Effector CD4-positive, alpha-beta T cell (primary cell): ENCODE measurements around the gene AMPD2.
"Not testable (repeated sequence)": the region's sequence is repeated elsewhere in the genome, so short reads cannot be mapped to it uniquely, and the experiment has no call there.

Experiments
- DNase-seq: peaks from one replicate; pipeline ENCODE4 v3.0.0-alpha.2; 2020

Gene AMPD2

GRCh38 chr1:109653306-109653705 is 33.7 kb downstream of the AMPD2 start:
- no peak for DNase-seq

- no peak for DNase-seq
These were observed 34.9 kb downstream of the AMPD2 start for GRCh38 chr1:109654519-109654918.

DNA sequence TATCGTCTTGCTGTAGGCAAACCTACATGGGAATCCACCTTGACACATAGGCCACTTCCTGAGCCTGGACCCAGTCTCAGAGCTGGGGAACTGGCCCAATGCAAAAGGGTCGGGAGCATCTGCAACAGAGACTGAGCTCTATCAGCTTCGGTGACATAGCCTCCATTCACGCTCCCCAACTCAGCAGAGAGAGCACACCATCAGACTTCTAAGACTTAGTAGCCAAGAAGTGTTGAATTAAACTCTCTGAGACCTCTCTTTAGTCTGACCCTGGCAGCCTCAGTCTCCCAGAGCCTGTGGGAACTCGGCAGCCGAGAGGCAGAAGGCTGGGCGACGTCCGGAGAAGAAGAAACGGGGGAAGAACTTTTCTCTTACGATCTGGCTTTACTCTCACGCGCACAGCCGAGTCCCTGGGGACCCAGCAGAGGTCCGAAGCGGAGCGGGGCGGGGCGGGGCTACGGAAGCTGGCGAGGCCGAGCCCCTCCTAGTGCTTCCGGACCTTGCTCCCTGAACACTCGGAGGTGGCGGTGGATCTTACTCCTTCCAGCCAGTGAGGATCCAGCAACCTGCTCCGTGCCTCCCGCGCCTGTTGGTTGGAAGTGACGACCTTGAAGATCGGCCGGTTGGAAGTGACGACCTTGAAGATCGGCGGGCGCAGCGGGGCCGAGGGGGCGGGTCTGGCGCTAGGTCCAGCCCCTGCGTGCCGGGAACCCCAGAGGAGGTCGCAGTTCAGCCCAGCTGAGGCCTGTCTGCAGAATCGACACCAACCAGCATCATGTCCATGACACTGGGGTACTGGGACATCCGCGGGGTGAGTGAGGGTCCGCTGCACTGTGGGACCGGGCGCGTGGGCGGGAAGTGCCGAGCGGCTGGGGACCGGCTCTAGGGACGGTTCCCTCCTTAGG is 36.2 kb downstream of the AMPD2 start, which contains the start of gene GSTM4:
Gene GSTM4 (plus strand): TSS at position 485 of the 905 bp plus-strand sequence. CDS start 291 bp downstream, at position 776.
- peak; percentile 42 for DNase-seq

DNA sequence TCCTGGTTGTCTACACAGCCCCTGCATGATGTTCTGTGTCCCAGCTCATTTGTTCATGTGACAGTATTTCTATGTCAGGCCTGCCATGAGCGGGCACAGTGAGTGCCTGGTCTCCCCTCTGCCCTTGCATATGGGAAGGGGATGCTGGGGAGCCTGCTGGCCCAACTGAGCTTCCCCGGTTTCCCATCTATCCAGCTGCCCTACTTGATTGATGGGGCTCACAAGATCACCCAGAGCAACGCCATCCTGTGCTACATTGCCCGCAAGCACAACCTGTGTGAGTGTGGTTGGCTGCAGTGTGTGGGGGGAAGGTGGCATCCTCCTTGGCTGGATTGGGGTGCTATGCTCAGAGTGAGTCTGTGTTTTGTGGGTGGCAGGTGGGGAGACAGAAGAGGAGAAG is 37.8 kb downstream of the AMPD2 start:
- DNase-seq = no peak

DNA sequence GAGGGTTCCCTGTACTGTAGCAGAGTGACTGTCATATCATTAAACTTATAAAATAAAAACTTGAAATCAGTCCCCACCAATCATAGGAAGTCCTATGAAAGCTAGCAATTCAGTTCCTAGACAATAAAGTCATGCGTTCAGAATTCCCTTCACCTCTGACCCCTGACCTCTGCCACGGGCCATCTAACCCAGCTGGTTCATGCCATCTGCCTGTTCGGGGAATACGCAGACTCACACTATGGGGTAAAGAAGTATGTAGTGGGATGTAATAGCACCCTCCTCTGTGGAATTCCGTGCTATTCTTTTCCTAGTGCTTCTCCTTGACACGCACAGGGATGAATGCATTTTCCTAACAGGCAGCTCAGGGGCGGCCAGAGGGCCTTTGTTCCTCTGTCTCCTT is 38.3 kb downstream of the AMPD2 start:
- DNase-seq = no peak

DNA sequence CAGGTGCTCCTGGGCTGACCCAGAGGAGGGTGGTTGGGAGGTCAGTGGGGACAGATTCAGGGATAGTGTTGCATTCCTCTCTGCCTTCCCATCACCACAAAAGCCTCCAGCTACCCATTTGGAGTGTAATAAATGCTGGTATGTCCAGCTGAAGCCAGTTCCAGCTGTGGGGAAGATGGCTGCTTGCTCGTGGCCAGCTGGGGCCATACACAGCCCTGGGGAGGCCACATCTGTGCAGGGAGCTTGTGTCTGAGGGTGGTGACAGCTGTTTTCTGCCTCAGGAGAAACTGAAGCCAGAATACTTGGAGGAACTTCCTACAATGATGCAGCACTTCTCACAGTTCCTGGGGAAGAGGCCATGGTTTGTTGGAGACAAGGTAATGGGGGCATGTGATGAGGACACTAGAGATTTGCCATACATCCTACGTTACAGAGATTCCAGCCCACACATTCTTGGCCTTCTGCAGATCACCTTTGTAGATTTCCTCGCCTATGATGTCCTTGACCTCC is 39.0 kb downstream of the AMPD2 start:
- DNase-seq = no peak

- DNase-seq = no peak
These were observed 39.5 kb downstream of the AMPD2 start for GRCh38 chr1:109659145-109659544.

DNA sequence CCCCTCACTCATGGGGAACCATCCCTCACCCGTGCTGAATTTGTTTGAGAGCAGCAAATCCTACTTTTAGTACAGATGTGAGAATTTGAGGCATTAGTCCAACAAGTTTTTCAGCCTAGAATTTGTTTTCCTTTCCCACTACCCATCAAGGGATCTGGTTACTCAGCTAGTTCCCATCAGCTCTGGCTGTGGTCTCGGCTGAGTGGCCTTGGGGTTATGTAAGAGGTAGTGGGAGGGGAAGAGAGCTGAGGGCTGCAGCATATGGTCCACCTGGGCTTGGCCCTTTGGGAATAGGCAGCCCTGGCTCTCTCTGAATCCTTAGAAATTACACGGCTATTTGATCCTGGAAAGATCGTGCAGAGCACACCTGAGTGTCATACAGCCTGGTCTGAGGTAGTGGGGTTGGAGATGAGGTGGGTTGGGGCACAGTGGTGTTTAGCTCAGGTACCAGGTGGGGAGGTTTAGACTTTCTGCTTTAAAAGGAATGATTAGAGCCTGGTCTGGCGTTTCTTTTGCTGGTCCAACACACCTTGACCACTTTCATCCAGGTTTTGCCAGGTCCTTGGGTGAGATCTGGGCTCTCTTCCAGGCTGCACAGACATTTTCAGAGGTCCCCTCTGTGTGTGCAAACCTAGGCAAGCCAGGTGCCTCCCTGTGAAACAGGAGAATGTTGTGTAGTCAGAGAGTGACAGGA is 40.5 kb downstream of the AMPD2 start:
- DNase-seq = no peak

DNA sequence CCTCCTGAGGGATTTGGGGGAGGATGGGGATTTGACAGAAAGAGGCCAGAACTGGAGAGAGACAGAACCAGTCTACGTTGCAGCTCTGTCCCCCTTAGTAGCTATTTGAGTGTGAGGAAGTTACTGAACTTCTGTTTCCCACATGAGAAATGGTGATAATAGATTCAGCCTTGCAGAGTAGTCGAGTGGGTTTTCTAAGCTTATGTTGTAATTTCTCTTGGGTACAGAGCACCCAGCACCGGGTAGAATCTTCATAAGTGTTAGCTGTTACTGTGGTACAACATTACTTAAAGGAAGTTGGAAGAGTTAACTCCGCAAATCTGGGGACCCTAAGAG is 41.0 kb downstream of the AMPD2 start:
- not testable (repeated sequence) for DNase-seq

DNA sequence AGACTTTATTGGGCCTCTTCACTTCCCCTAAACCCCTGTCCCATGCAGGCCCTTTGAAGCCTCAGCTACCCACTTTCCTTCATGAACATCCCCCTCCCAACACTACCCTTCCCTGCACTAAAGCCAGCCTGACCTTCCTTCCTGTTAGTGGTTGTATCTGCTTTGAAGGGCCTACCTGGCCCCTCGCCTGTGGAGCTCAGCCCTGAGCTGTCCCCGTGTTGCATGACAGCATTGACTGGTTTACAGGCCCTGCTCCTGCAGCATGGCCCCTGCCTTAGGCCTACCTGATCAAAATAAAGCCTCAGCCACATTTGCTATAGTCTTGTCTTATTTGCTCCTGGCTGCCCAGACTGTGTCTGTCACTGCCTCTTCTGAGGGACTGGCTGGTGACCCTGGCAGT is 41.8 kb downstream of the AMPD2 start:
- no peak for DNase-seq

DNA sequence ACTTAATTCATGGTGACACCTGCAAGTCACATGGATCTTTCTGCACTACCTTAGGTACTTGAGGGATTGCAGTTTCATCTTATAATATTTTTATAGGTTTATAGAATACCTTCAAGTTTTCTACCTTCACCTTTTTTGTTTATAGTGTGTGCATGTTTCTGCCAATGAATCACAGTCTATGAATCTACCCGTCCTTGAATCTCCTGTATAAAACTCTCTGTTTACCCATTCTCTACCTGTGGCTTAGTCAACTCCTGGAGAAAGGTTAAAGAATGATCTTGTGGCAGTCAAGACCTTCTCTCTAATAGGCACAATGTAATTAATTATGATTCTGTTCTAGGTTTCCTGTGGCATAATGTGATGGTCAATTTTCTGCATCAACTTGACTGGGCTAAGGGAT is 45.0 kb downstream of the AMPD2 start:
- DNase-seq = no peak

DNA sequence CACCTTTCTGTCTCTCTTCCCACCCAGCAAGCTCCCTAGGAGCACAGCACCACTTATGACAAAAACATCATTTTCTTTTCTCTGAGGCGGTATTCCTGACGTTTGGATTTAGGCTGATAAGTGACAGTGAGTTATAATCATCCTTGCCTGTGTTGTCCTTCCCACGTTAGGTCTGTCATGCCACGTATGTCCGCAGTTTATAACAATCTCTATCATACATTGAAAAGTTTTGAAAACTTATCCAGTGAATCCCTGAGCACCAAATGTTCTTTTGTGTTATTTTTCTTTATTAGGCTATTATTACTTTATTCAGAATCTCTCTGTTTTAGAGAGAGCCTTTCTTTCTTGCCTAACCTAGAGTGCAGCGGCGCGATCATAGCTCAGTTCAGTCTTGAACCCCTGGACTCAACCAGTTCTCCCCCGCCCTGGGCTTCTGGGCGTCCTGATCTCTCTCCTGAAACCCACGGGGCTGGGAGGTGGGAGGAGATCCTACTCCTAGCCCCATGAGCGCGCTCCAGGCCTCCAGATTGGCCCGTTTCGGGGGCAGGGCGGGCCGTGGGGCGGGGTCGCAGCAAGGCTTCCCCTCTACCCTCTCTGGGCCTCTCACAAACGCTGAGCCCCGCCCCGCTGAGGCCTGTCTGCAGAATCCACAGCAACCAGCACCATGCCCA is 48.0 kb downstream of the AMPD2 start, which contains the start of gene GSTM2:
Gene GSTM2 (plus strand): TSS at position 606 of the 671 bp plus-strand sequence. CDS start 59 bp downstream, at position 665.
- peak; percentile 65 for DNase-seq

DNA sequence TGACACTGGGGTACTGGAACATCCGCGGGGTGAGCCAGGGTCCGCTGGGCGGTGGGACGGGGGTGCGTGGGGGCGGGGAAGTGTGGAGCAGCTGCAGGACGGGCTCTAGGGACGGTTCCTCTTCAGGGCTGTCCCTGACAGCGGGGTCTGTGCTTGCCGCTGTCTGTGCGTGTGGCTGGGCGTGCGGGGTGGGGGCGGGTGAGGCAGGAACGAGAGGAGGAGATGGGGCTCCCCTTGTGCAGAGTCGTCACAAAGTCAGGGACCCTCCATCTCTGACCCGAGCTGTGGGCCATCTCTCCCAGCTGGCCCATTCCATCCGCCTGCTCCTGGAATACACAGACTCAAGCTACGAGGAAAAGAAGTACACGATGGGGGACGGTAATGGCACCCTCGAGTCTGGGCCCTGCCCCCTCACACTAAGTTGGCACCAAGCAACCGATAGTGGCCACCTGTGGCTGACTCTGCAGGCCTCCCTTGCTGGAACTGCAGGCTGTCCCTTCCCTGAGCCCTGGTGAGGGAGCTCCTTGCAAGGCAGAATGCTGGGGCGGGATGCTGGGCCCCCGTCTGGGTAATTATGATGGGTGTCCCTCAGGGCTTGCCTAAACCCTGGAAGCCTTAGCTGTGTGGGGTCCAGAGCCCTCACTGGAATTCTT is 48.6 kb downstream of the AMPD2 start:
- no peak for DNase-seq

GRCh38 chr1:109669246-109669948 is 49.8 kb downstream of the AMPD2 start:
- no peak for DNase-seq

- DNase-seq = not testable (repeated sequence)
These were observed 50.3 kb downstream of the AMPD2 start for GRCh38 chr1:109669949-109670302.

DNA sequence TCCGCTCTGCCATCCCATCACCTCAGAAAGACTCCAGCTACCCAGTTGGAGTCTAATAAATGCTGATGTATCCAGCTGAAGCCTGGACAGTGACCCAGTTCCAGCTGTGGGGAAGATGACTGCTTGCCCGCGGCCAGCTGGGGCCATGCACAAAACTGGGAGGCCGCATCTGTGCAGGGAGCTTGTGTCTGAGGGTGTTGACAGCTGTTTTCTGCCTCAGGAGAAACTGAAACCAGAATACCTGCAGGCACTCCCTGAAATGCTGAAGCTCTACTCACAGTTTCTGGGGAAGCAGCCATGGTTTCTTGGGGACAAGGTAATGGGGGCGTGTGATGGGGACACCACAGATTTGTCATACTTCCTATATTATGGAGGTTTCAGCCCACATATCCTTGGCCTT is 51.4 kb downstream of the AMPD2 start:
- no peak for DNase-seq

DNA sequence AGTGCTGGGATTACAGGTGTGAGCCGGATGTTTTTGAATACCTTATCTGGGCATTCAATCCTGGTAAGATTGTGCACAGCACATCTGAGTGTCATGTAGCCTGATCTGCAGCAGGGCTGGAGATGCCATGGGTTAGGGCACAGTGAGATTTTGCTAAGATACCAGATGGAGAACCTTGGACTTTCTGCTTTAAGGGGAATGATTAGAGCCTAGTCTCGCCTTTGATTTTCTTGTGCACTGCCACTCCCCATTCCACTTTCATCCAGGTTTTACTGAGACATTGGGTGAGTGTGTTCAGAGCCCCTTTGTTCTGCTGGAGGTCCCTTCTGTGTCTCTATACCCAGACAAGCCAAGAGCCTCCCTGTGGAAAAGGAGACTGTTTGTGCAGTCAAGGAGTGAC is 54.2 kb downstream of the AMPD2 start:
- DNase-seq = not testable (repeated sequence)

- not testable (repeated sequence) for DNase-seq
These were observed 57.2 kb downstream of the AMPD2 start for GRCh38 chr1:109676683-109677381.

- DNase-seq = no peak
These were observed 57.8 kb downstream of the AMPD2 start for GRCh38 chr1:109677459-109677858.

DNA sequence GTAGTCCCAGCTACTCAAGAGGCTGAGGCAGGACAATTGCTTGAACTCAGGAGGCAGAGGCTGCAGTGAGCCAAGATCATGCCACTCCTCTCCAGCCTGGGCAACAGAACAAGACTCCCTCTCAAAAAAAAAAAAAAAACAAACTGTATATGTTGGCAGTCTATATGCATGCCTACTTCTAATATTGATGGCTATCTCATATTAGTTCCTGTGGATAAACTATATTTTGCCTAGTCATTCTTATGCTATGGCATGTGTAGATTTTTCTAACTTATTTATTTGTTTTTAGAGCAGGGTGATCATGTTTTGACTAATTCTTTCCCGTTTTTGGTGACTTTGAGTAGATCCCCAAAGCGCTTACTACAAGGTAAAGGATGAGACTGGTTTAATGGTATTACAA is 59.0 kb downstream of the AMPD2 start:
- DNase-seq = not testable (repeated sequence)
